NB4 (cell line): ENCODE measurements around the gene NGF.

Source experiments
- MYC ChIP-seq: IDR thresholded peaks from 2 replicates; pipeline ENCODE4 v1.6.1; 2011; ENCODE audit warnings: low read depth, low read length
- POLR2A ChIP-seq: IDR thresholded peaks from 2 replicates; pipeline ENCODE4 v1.6.1; 2011; ENCODE audit warnings: mild to moderate bottlenecking; ENCODE audit not compliant: insufficient read length; ENCODE audit errors: extremely low read depth
- TF ChIP-seq, protein P1 (sequence below): IDR thresholded peaks from one replicate; pipeline ENCODE4 v1.5.1; 2012; ENCODE audit warnings: low read depth, low read length
- TF ChIP-seq, protein P2 (sequence below): IDR thresholded peaks from 2 replicates; pipeline ENCODE4 v1.6.1; 2011; ENCODE audit warnings: low read depth, low read length

DNA sequence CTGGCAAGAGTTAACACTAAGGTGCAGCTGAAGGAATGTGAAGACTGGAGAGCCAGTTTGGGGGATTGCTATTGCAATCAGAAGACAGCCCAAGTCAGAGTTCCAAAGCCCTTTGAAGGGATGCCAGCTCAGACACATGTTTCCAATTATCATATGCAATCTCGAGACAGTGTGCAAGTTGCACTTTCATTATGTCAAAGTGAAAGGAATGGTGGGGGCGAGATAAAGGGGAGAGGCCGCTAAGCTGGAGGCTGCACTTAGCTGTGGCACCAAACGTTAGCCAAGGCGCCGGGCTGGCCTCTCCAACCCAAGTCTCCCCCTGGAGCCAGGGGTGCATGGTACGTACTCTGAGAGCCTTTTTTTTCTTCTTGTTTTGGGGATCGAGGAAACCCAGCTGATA, 58.0 kb downstream of the NGF start:
- TF ChIP-seq, protein P1, sequence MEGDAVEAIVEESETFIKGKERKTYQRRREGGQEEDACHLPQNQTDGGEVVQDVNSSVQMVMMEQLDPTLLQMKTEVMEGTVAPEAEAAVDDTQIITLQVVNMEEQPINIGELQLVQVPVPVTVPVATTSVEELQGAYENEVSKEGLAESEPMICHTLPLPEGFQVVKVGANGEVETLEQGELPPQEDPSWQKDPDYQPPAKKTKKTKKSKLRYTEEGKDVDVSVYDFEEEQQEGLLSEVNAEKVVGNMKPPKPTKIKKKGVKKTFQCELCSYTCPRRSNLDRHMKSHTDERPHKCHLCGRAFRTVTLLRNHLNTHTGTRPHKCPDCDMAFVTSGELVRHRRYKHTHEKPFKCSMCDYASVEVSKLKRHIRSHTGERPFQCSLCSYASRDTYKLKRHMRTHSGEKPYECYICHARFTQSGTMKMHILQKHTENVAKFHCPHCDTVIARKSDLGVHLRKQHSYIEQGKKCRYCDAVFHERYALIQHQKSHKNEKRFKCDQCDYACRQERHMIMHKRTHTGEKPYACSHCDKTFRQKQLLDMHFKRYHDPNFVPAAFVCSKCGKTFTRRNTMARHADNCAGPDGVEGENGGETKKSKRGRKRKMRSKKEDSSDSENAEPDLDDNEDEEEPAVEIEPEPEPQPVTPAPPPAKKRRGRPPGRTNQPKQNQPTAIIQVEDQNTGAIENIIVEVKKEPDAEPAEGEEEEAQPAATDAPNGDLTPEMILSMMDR = no peak
- no peak for TF ChIP-seq POLR2A
- TF ChIP-seq, protein P2, sequence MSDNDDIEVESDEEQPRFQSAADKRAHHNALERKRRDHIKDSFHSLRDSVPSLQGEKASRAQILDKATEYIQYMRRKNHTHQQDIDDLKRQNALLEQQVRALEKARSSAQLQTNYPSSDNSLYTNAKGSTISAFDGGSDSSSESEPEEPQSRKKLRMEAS = no peak
- no peak for TF ChIP-seq MYC
